ENCODE results near the gene CD200. TPM values are rescaled to one million over a fixed set of nuclear protein-coding genes. Genes with fewer than 3 reads are reported as not detected.

CD200 gene
- total RNA-seq, 2 donors from 2014 or later: 49.2 to 58.6 TPM

- no peak for DNase-seq
- no peaks in the 10 kb centered on the region for H3K36me3 ChIP-seq (ENCODE audit: control insufficient read depth, insufficient read depth, low read length)
- no peaks in the 10 kb centered on the region for H3K9me3 Mint-ChIP-seq
- TF ChIP-seq CTCF (conservative IDR thresholded peaks at IDR 0.05): no peak
- H3K4me3 Mint-ChIP-seq: no peak overlapping the region
- no peaks in the 10 kb centered on the region for H3K27me3 ChIP-seq (ENCODE audit: control insufficient read depth, insufficient read depth, low read length, poor library complexity, severe bottlenecking)
- H3K9ac ChIP-seq (ENCODE audit: extremely low read depth, low read length, poor library complexity, severe bottlenecking): no peak overlapping the region
- H3K27ac Mint-ChIP-seq: peak overlapping the region; percentile 82
- no peak overlapping the region for H3K4me3 ChIP-seq (ENCODE audit: low read length)
- no peak overlapping the region for H3K27ac ChIP-seq (ENCODE audit: low read depth, low read length)
- H3K9me3 ChIP-seq (ENCODE audit: control insufficient read depth, low read length): no peaks in the 10 kb centered on the region
- H3K36me3 Mint-ChIP-seq (ENCODE audit: low read depth): no peaks in the 10 kb centered on the region
- WGBS, 2 experiments (ENCODE audit: insufficient coverage in 1 of 2, insufficient read length in 1 of 2): 57 to 70% methylated on average over 3 to 5 of the region's 7 CpGs
- H3K4me1 Mint-ChIP-seq: peaks cover 26% of the 10 kb centered on the region
- peaks cover 6% of the 10 kb centered on the region for H3K4me1 ChIP-seq (ENCODE audit: control insufficient read depth, insufficient read depth, low read length)
- no peaks in the 10 kb centered on the region for H3K27me3 Mint-ChIP-seq (ENCODE audit: insufficient read depth)
Observed at GRCh38 chr3:112308151-112308911, 24.6 kb upstream of the CD200 start.

DNA sequence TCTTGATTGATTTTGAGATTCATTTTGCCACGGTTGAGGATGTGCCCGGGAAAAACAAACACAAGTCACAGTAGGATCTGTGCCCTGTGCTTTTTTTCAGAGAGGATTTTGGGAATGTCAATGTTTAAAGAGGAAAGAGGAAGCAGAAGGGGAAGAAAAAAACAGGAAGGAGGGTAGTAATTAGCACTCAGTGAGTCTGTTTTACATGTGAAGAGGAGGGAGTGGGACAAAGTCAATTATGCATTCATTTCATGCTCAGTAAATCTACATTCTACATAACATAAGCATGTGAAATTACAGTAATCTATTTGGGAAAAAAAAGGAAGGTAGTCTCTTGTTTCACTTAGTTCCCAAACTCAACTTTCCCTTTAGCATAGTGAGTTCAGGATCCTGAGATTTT lies 18.3 kb upstream of the CD200 start:
- Mint-ChIP-seq H3K36me3 (ENCODE audit: low read depth) (peaks cover 16% of the 10 kb centered on the region), H3K9me3 (peaks cover 33% of the 10 kb centered on the region), H3K4me1 (peaks cover 12% of the 10 kb centered on the region), H3K27me3 (ENCODE audit: insufficient read depth) (no peaks in the 10 kb centered on the region), H3K4me3 (no peak overlapping the region), H3K27ac (no peak overlapping the region)
- Histone ChIP-seq H3K27ac (ENCODE audit: low read depth, low read length) (no peak overlapping the region), H3K9ac (ENCODE audit: extremely low read depth, low read length, poor library complexity, severe bottlenecking) (no peak overlapping the region), H3K4me1 (ENCODE audit: control insufficient read depth, insufficient read depth, low read length) (no peaks in the 10 kb centered on the region), H3K36me3 (ENCODE audit: control insufficient read depth, insufficient read depth, low read length) (no peaks in the 10 kb centered on the region), H3K4me3 (ENCODE audit: low read length) (no peak overlapping the region), H3K9me3 (ENCODE audit: control insufficient read depth, low read length) (peaks cover 38% of the 10 kb centered on the region), H3K27me3 (ENCODE audit: control insufficient read depth, insufficient read depth, low read length, poor library complexity, severe bottlenecking) (no peaks in the 10 kb centered on the region)
- WGBS, 2 experiments (ENCODE audit: insufficient coverage in 1 of 2, insufficient read length in 1 of 2): 67 to 86% methylated on average over 2 of the region's 2 CpGs
- no peak for TF ChIP-seq CTCF (conservative IDR thresholded peaks at IDR 0.05)
- DNase-seq: no peak

DNA sequence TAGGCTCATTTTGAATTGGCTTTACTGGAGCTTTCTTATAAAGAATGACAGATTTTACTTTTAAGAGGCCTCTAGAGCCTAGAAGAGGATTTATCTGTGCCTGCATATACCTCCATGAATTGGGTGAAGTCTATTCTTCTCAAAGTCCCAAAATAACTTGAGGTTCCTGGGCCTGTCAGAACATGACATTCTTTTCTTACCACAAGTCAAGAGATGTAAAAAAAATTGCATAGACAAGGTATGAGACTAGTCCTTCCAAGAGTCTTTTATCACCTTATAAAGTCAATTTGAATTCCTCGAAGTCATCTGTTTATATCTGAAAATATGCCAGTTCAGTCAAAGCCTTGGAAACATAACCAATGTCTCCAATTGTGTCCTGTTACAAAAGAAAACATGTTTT lies 17.2 kb upstream of the CD200 start:
- peaks cover 16% of the 10 kb centered on the region for H3K36me3 Mint-ChIP-seq (ENCODE audit: low read depth)
- H3K36me3 ChIP-seq (ENCODE audit: control insufficient read depth, insufficient read depth, low read length): no peaks in the 10 kb centered on the region
- no peak for DNase-seq
- H3K4me3 ChIP-seq (ENCODE audit: low read length): peak overlapping the region; percentile 55
- no peak overlapping the region for H3K27ac Mint-ChIP-seq
- no peak overlapping the region for H3K9ac ChIP-seq (ENCODE audit: extremely low read depth, low read length, poor library complexity, severe bottlenecking)
- H3K9me3 ChIP-seq (ENCODE audit: control insufficient read depth, low read length): peaks cover 38% of the 10 kb centered on the region
- H3K27me3 Mint-ChIP-seq (ENCODE audit: insufficient read depth): no peaks in the 10 kb centered on the region
- WGBS, 2 experiments (ENCODE audit: insufficient coverage in 1 of 2, insufficient read length in 1 of 2): 94 to 100% methylated on average over 1 of the region's 1 CpG
- no peak overlapping the region for H3K4me3 Mint-ChIP-seq
- H3K27me3 ChIP-seq (ENCODE audit: control insufficient read depth, insufficient read depth, low read length, poor library complexity, severe bottlenecking): no peaks in the 10 kb centered on the region
- no peak for TF ChIP-seq CTCF (conservative IDR thresholded peaks at IDR 0.05)
- no peaks in the 10 kb centered on the region for H3K4me1 ChIP-seq (ENCODE audit: control insufficient read depth, insufficient read depth, low read length)
- peaks cover 33% of the 10 kb centered on the region for H3K9me3 Mint-ChIP-seq
- H3K27ac ChIP-seq (ENCODE audit: low read depth, low read length): no peak overlapping the region
- H3K4me1 Mint-ChIP-seq: peaks cover 22% of the 10 kb centered on the region

Data from endodermal cell (in vitro differentiated cells).